ENCODE results near the gene ARSD. TPM values are rescaled to one million over a fixed set of nuclear protein-coding genes. Genes with fewer than 3 reads are reported as not detected.
"Not testable (repeated sequence)": the region's sequence is repeated elsewhere in the genome, so short reads cannot be mapped to it uniquely, and the experiment has no call there.

ARSD gene
- total RNA-seq, 1 experiment from 2014 or later: 8.0 TPM

GRCh38 chrX:2898846-2899512, 30.2 kb downstream of the ARSD start:
- Histone ChIP-seq H3K4me1 (ENCODE audit: control insufficient read depth in 1 of 2, insufficient read depth in 2 of 2, low read length in 2 of 2) (peaks cover 15 to 32% of the 10 kb centered on the region in 2 experiments; a peak in 3 of 4 replicates), H3K4me2 (ENCODE audit: low read length) (peak overlapping the region; percentile 53; the same call in 1 of the 2 replicates), H3K9me3 (ENCODE audit: control insufficient read depth in 1 of 2, insufficient read depth in 1 of 2, low read depth in 1 of 2, low read length in 2 of 2) (no peaks in the 10 kb centered on the region), H3K27me3 (ENCODE audit: insufficient read depth, low read length) (no peaks in the 10 kb centered on the region), H2AFZ (ENCODE audit: low read depth, low read length, poor library complexity, severe bottlenecking) (no peak overlapping the region), H3K27ac (ENCODE audit: low read depth, low read length) (peak overlapping the region; percentile 42; the same call in 1 of the 2 replicates), H3K9me2 (ENCODE audit: insufficient read depth) (no peaks in the 10 kb centered on the region), H4K20me1 (ENCODE audit: insufficient read depth) (no peaks in the 10 kb centered on the region), H3K4me3 (replicated peaks in 1 of 2; ENCODE audit: low read depth in 1 of 2, low read length in 2 of 2) (no peak overlapping the region), H3K36me3 (ENCODE audit: control insufficient read depth in 1 of 2, insufficient read depth in 2 of 2, low read length in 2 of 2) (no peaks in the 10 kb centered on the region), H3K79me2 (ENCODE audit: insufficient read depth, low read length) (no peaks in the 10 kb centered on the region), H3K9ac (ENCODE audit: low read length) (no peak overlapping the region)
- ChIA-PET RAD21 (ENCODE audit: low non-redundant PET in 1 of 2, low total read pairs in 2 of 2, uncharacterized antibody in 2 of 2, unreplicated experiment in 2 of 2) (no interaction called here), POLR2A (no interaction called here), CTCF (no interaction called here)
- intact Hi-C loops (cut with micrococcal nuclease): no loop called here
- no peak for TF ChIP-seq JUND (IDR thresholded peaks at IDR 0.05)
- TF ChIP-seq, protein P1, sequence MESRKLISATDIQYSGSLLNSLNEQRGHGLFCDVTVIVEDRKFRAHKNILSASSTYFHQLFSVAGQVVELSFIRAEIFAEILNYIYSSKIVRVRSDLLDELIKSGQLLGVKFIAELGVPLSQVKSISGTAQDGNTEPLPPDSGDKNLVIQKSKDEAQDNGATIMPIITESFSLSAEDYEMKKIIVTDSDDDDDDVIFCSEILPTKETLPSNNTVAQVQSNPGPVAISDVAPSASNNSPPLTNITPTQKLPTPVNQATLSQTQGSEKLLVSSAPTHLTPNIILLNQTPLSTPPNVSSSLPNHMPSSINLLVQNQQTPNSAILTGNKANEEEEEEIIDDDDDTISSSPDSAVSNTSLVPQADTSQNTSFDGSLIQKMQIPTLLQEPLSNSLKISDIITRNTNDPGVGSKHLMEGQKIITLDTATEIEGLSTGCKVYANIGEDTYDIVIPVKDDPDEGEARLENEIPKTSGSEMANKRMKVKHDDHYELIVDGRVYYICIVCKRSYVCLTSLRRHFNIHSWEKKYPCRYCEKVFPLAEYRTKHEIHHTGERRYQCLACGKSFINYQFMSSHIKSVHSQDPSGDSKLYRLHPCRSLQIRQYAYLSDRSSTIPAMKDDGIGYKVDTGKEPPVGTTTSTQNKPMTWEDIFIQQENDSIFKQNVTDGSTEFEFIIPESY (IDR thresholded peaks at IDR 0.05; ENCODE audit: extremely low read depth, insufficient replicate concordance, low read length): no peak
- no peak for TF ChIP-seq SIN3A (IDR thresholded peaks at IDR 0.05; ENCODE audit: low read depth)
- DNase-seq (ENCODE audit: low read depth, low spot score): no peak
- no TSS peak for BruUV-seq (replicated peaks)
- no peak for ATAC-seq

DNA sequence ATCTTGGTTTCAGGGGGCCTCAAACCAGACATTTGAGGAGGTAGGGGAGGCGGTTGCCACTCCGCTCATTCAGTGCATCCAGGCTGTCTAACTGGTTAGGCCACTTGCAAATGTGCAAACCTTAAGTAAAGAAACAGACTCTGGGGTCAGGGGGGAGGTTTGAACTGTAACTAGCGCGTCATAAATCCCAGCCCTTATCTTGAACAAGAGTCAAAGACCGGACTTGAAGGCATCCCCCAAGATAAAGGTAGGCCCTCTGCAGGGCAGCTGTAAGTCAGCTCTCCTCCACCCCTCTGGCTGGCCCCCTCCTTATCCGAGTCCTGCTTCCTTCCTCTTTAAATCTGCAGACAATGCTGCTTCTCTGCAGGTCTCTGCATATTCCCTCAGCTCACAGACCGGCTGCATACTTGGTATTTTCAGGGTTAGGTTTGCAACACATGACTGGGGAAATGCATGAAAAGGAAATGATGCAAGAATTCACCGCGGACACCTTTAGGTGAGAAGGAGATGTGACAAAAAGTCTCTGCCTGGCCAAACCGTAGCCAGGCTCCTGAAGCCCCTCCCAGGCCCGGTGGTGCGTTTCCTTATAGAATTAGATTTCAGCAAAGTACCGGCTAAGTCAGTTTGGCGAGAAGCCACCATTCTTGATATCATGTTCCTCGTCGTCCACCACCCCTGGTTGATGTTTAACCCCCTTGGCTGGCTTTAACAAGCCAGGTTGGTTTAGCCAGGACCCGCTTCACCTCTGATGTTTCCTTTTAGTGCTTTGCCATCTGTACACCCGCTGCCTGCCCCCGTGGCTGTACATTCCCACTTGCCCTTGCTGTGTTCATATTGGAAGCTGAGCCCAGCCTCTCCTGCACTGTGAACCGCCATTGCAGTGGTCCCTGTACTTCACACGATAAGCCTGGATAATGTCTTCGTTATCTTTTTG, 31.2 kb downstream of the ARSD start:
- H3K9me2 ChIP-seq (ENCODE audit: insufficient read depth); H3K36me3 ChIP-seq (ENCODE audit: control insufficient read depth in 1 of 2, insufficient read depth in 2 of 2, low read length in 2 of 2); H3K9ac ChIP-seq (ENCODE audit: low read length); H3K27me3 ChIP-seq (ENCODE audit: insufficient read depth, low read length); POLR2A ChIA-PET; H3K9me3 ChIP-seq (ENCODE audit: control insufficient read depth in 1 of 2, insufficient read depth in 1 of 2, low read depth in 1 of 2, low read length in 2 of 2); CTCF ChIA-PET; intact Hi-C loops (cut with micrococcal nuclease); BruUV-seq (replicated peaks); H3K79me2 ChIP-seq (ENCODE audit: insufficient read depth, low read length); H4K20me1 ChIP-seq (ENCODE audit: insufficient read depth); DNase-seq (ENCODE audit: low read depth, low spot score); RAD21 ChIA-PET (ENCODE audit: low non-redundant PET in 1 of 2, low total read pairs in 2 of 2, uncharacterized antibody in 2 of 2, unreplicated experiment in 2 of 2): not testable (repeated sequence)
- Histone ChIP-seq H2AFZ (ENCODE audit: low read depth, low read length, poor library complexity, severe bottlenecking) (peak overlapping the region; percentile 68), H3K4me1 (ENCODE audit: control insufficient read depth in 1 of 2, insufficient read depth in 2 of 2, low read length in 2 of 2) (peaks cover 15 to 32% of the 10 kb centered on the region in 2 experiments; a peak in 3 of 4 replicates), H3K27ac (ENCODE audit: low read depth, low read length) (peak overlapping the region; percentile 42; the same call in 1 of the 2 replicates), H3K4me2 (ENCODE audit: low read length) (peak overlapping the region; percentile 53), H3K4me3 (replicated peaks in 1 of 2; ENCODE audit: low read depth in 1 of 2, low read length in 2 of 2) (peak overlapping the region in 1 of 2 experiments; percentile 16; a peak in 1 of 4 replicates)
- ATAC-seq: peak; percentile 80

All from HCT116 (cell line).